Right renal pelvis (tissue), 4 donors: ENCODE data around the gene PAK2. TPM values are rescaled to one million over a fixed set of nuclear protein-coding genes. Genes with fewer than 3 reads are reported as not detected.
"Not testable (repeated sequence)": the region's sequence is repeated elsewhere in the genome, so short reads cannot be mapped to it uniquely, and the experiment has no call there.

Experiments used
- DNase-seq, 4 donors: peaks; one replicate each; pipeline ENCODE4 v3.0.0-alpha.2; 2013; ENCODE audit warnings: low read depth in 4 of 4, low spot score in 3 of 4, missing footprints in 1 of 4
- polyA plus RNA-seq, 4 donors: library from polyadenylated mRNA; unstranded; fragments of 120-200 nt; gene quantifications; one replicate each; pipeline ENCODE4 v1.2.1, GENCODE V29; 2013; ENCODE audit not compliant: insufficient read length in 4 of 4

PAK2 gene
- polyA plus RNA-seq, 4 donors: 70.8 to 83.7 (median 79.5) TPM

- DNase-seq: not testable (repeated sequence)
These were observed 99.7 kb downstream of the PAK2 start for GRCh38 chr3:196839351-196839750.

DNA sequence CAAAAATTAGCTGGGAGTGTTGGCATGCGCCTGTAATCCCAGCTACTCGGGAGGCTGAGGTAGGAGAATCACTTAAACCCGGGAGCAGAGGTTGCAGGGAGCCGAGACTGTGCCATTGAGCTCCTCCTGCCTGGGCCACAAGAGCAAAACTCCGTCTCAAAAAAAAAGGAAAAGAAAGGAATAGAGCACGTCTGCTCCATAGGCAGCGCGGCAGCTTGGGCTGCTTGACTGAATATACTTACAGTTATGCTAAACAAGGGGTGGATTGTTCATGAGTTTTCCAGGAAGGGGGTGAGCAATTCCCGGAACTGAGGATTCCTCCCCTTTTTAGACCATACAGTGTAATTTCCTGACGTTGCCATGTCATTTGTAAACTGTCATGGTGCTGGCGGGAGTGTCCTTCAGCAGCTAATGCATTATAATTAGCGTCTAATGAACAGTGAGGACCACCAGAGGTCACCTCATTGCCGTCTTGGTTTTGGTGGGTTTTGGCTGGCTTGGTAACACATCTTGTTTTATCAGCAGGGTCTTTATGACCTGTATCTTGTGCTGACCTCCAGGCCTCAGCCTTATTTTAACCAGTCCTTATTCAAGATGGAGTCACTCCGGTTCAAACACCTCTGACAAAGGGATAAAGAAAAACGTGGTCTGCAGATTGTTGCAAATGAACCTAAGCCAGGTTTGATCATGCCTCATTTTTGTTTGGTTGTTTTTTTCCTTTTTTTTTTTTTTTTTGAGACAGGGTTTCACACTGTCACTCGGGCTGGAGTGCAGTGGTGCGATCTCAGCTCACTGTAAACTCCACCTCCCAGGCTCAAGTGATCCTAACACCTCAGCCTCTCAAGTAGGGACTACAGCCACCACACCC lies 103.1 kb downstream of the PAK2 start:
- no peak for DNase-seq

DNA sequence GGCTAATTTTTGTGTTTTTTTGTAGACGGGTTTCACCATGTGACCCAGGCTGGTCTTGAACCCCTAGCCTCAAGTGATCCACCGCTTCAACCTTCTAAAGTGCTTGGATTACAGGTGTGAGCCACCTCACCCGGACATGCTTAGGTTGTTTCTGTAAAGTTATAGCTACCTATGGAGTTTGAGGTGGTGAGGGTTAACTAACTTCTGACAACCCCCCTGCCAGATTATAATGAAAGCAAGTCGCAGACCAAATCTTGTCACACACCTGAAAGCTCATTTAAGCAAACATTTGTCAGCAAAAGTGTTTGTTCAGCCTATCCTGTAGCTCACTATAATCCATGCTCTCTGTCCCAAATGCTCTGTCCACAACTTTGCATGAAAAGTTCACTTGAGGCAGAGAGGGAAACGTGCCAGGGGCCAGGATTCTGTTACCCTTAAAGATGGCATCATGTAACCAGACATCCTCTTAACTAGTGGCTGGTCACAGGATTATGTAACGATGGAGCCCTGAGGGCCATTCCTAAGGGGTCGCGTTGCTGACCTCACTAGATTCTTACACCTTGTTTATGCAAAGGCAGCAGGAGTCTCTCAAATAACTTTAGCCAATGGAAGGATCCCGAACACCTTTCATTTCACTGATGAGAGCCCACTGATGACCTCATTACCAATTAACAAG lies 103.9 kb downstream of the PAK2 start:
- no peak for DNase-seq

GRCh38 chr3:196844235-196845219 lies 104.9 kb downstream of the PAK2 start:
- DNase-seq: not testable (repeated sequence)

GRCh38 chr3:196848375-196848774 lies 108.7 kb downstream of the PAK2 start:
- DNase-seq: not testable (repeated sequence)

DNA sequence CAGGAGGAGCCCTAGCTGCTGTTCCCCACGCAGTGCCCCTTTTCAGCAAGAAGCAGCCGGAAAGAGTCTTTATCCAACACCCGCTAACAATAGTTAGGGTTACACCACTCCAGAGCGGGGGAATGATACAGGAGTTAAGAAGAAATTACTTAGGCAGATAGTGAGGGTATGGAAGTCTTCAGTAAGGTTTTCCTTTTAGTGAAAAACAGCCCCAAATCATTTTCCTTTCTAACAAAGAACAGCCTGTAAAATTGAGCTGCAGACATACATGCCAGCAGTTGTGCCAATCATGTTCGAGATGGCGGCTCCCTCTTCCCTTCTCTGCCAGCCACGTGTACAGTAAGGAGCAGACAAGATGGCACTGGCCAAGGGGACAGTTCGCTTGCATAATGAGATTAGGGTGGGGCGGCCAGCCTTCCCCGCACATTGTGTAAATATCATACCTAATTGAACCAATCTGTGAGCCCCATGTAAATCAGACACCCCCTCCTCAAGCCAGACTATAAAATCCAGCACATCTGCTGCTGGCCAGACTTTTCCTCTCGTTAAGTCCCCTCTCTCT lies 109.6 kb downstream of the PAK2 start:
- DNase-seq: no peak

GRCh38 chr3:196863000-196863399 lies 123.3 kb downstream of the PAK2 start:
- DNase-seq: not testable (repeated sequence)

- DNase-seq: peak in 1 of 4 donors; percentile 1
These were observed 127.5 kb downstream of the PAK2 start for GRCh38 chr3:196867155-196867506.

- DNase-seq: peak; percentile 82 to 88 (median 85)
These were observed 128.0 kb downstream of the PAK2 start, which contains the start of gene SENP5 for GRCh38 chr3:196867507-196868296. SENP5 (plus strand) TSS chr3:196867920; CDS start chr3:196885182, 17,262 bp downstream.

GRCh38 chr3:196868297-196868661 lies 128.6 kb downstream of the PAK2 start:
- DNase-seq: peak in 2 of 4 donors; percentile 5 to 12

DNA sequence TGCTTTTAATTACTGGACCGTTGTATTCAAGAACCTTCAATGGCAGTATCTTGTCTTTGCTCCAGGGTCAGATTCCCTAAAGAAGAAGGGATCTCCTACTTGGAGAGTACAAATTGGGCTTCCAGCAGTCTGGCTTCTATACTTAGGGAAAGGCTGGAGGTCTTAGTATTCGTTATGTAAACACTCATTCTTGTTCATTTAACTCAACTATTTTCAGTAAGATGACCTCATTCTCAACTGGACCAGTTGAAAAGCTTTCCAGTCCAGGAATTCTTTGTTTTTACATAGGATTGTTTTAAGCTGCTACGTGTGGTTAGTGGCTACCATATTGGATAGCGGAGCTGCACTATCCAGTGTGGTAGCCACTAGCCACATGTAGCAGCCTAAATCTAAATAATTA lies 132.7 kb downstream of the PAK2 start:
- no peak for DNase-seq

GRCh38 chr3:196874511-196875094 lies 134.9 kb downstream of the PAK2 start:
- DNase-seq: not testable (repeated sequence)

DNA sequence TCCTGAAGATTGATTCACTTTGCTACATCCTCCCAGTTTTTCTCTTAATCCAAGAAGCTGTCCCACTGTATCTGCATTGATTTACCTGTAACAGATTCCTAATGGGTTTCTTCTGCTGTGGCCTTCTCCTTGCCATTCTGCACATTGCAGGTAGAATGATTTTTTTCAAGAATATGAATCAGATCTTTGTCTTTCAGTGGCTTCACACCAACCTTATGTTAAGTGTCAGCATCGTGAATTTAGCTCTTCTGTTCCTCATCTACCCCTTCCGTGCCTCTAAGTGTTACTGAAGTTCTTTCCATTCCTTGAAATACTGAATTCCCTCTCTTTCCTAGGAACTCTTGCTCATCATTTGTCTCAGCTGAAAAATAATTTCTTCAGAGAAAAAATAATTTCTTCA lies 135.6 kb downstream of the PAK2 start:
- DNase-seq: no peak

Other genes with a start within 250 kb of the PAK2 start
- 10 to 100 TPM; 12.8 to 15.0 (median 14.5) TPM for gene RNF168, start 236.1 kb upstream of the PAK2 start, polyA plus RNA-seq
- not detected for gene SMCO1, start 224.5 kb upstream of the PAK2 start, polyA plus RNA-seq
- 10 to 100 TPM; 16.5 to 21.8 (median 18.2) TPM for gene WDR53, start 171.3 kb upstream of the PAK2 start, polyA plus RNA-seq
- 10 to 100 TPM; 13.6 to 20.1 (median 19.6) TPM for gene FBXO45, start 171.2 kb upstream of the PAK2 start, polyA plus RNA-seq
- 1 to 10 TPM; 3.2 to 4.2 (median 3.5) TPM for gene NRROS, start 100.2 kb upstream of the PAK2 start, polyA plus RNA-seq
- 1 to 10 TPM; 5.6 to 6.5 (median 6.1) TPM for gene CEP19, start 27.6 kb upstream of the PAK2 start, polyA plus RNA-seq
- 10 to 100 TPM; 32.1 to 35.1 (median 34.4) TPM for gene PIGX, start 27.5 kb upstream of the PAK2 start, polyA plus RNA-seq
- gene SENP5, start 128.1 kb downstream of the PAK2 start, polyA plus RNA-seq: 10 to 100 TPM; 16.3 to 20.9 (median 18.5) TPM
- 100 to 1,000 TPM in 2 of 4 donors, 10 to 100 TPM in 2; 96.1 to 108 (median 103) TPM for gene NCBP2, start 202.7 kb downstream of the PAK2 start, polyA plus RNA-seq
- 1 to 10 TPM in 3 of 4 donors, under 1 TPM in 1; 0.67 to 2.3 (median 1.6) TPM for gene PIGZ, start 229.0 kb downstream of the PAK2 start, polyA plus RNA-seq